H7 (cell line): ENCODE data around the gene TMEM260. TPM values are rescaled to one million over a fixed set of nuclear protein-coding genes. Genes with fewer than 3 reads are reported as not detected.

Experiments used
- DNase-seq: peaks from one replicate; pipeline ENCODE4 v3.0.0; 2012
- H3K27me3 ChIP-seq: 2 replicates; pipeline ENCODE4 v1.6.0; 2011; ENCODE audit warnings: mild to moderate bottlenecking, low read length; ENCODE audit not compliant: control insufficient read depth, insufficient read depth
- H3K36me3 ChIP-seq: replicated peaks from 2 replicates; pipeline ENCODE4 v1.5.1; 2011; ENCODE audit warnings: low read length; ENCODE audit not compliant: control insufficient read depth, insufficient read depth
- H3K4me3 ChIP-seq: 2 replicates; pipeline ENCODE4 v1.5.1; 2011; ENCODE audit warnings: low read depth, mild to moderate bottlenecking, control low read depth, low read length, moderate library complexity; ENCODE audit not compliant: insufficient read depth
- total RNA-seq: library from RNA; depleted of rRNA; stranded (reverse); fragments of >200 nt; shearing (Covaris generic); gene quantifications from 2 replicates; pipeline ENCODE4 v1.2.3, GENCODE V29; 2014; rRNA removed

TMEM260 gene
- 10.6 and 12.2 TPM in 2 replicates for total RNA-seq

- DNase-seq, result peak; percentile 86
- H3K36me3 ChIP-seq, result no peaks in the 10 kb centered on the region
- H3K27me3 ChIP-seq, result no peaks in the 10 kb centered on the region
- peak within 1 kb of the TSS; percentile 84 for H3K4me3 ChIP-seq
Measured at GRCh38 chr14:56579345-56580220, at the start of gene TMEM260. Gene TMEM260 (plus strand): TSS chr14:56579798. CDS start chr14:56579915, 117 bp downstream.

- Histone ChIP-seq H3K36me3 (no peaks in the 10 kb centered on the region), H3K27me3 (peaks cover 3% of the 10 kb centered on the region; the same call in 1 of the 2 replicates), H3K4me3 (no peak overlapping the region)
- no peak for DNase-seq
Measured at GRCh38 chr14:56532546-56532945, 47.1 kb upstream of the TMEM260 start.

- no peaks in the 10 kb centered on the region; the same call in 1 of the 2 replicates for H3K27me3 ChIP-seq
Measured at GRCh38 chr14:56534656-56535055, 44.9 kb upstream of the TMEM260 start.

GRCh38 chr14:56539862-56540261 is 39.7 kb upstream of the TMEM260 start:
- no peak overlapping the region for H3K4me3 ChIP-seq
- no peaks in the 10 kb centered on the region for H3K27me3 ChIP-seq
- H3K36me3 ChIP-seq, result no peaks in the 10 kb centered on the region
- no peak for DNase-seq

More at GRCh38 chr14:56534656-56535055, 44.9 kb upstream of the TMEM260 start:
- no peak overlapping the region for H3K4me3 ChIP-seq
- DNase-seq, result no peak
- H3K36me3 ChIP-seq, result no peaks in the 10 kb centered on the region

GRCh38 chr14:56543436-56543835 is 36.2 kb upstream of the TMEM260 start:
- H3K36me3 ChIP-seq, result no peaks in the 10 kb centered on the region
- DNase-seq, result no peak

GRCh38 chr14:56549721-56550120 is 29.9 kb upstream of the TMEM260 start:
- Histone ChIP-seq H3K27me3 (no peaks in the 10 kb centered on the region), H3K36me3 (no peaks in the 10 kb centered on the region), H3K4me3 (no peak overlapping the region)
- DNase-seq, result no peak

More at GRCh38 chr14:56543436-56543835, 36.2 kb upstream of the TMEM260 start:
- H3K27me3 ChIP-seq, result no peaks in the 10 kb centered on the region
- H3K4me3 ChIP-seq, result no peak overlapping the region

GRCh38 chr14:56552615-56553014 is 27.0 kb upstream of the TMEM260 start:
- no peak overlapping the region for H3K4me3 ChIP-seq
- H3K36me3 ChIP-seq, result no peaks in the 10 kb centered on the region
- peak; percentile 19 for DNase-seq
- H3K27me3 ChIP-seq, result no peaks in the 10 kb centered on the region

- no peak for DNase-seq
- Histone ChIP-seq H3K36me3 (no peaks in the 10 kb centered on the region), H3K27me3 (no peaks in the 10 kb centered on the region), H3K4me3 (no peak overlapping the region)
Measured at GRCh38 chr14:56554301-56554700, 25.3 kb upstream of the TMEM260 start.

- peak; percentile 26 for DNase-seq
- Histone ChIP-seq H3K36me3 (no peaks in the 10 kb centered on the region), H3K27me3 (no peaks in the 10 kb centered on the region), H3K4me3 (no peak overlapping the region)
Measured at GRCh38 chr14:56555921-56556570, 23.6 kb upstream of the TMEM260 start.

- H3K4me3 ChIP-seq, result no peak overlapping the region
- no peaks in the 10 kb centered on the region for H3K27me3 ChIP-seq
- no peaks in the 10 kb centered on the region for H3K36me3 ChIP-seq
- DNase-seq, result no peak
Measured at GRCh38 chr14:56559182-56559581, 20.4 kb upstream of the TMEM260 start.

- H3K36me3 ChIP-seq, result no peaks in the 10 kb centered on the region
- no peak for DNase-seq
- H3K4me3 ChIP-seq, result no peak overlapping the region
- H3K27me3 ChIP-seq, result no peaks in the 10 kb centered on the region
Measured at GRCh38 chr14:56561606-56562005, 18.0 kb upstream of the TMEM260 start.

GRCh38 chr14:56562883-56563282 is 16.7 kb upstream of the TMEM260 start:
- no peaks in the 10 kb centered on the region for H3K27me3 ChIP-seq
- DNase-seq, result no peak
- no peaks in the 10 kb centered on the region for H3K36me3 ChIP-seq
- H3K4me3 ChIP-seq, result no peak overlapping the region

- DNase-seq, result no peak
- Histone ChIP-seq H3K36me3 (no peaks in the 10 kb centered on the region), H3K27me3 (no peaks in the 10 kb centered on the region), H3K4me3 (no peak overlapping the region)
Measured at GRCh38 chr14:56569174-56569573, 10.4 kb upstream of the TMEM260 start.

- no peaks in the 10 kb centered on the region for H3K36me3 ChIP-seq
- H3K27me3 ChIP-seq, result no peaks in the 10 kb centered on the region
Measured at GRCh38 chr14:56570295-56570694, 9.3 kb upstream of the TMEM260 start.

GRCh38 chr14:56580221-56580711 is 668 bp downstream of the TMEM260 start:
- Histone ChIP-seq H3K27me3 (no peaks in the 10 kb centered on the region), H3K36me3 (no peaks in the 10 kb centered on the region), H3K4me3 (peak overlapping the region; percentile 84)
- DNase-seq, result no peak

More at GRCh38 chr14:56570295-56570694, 9.3 kb upstream of the TMEM260 start:
- H3K4me3 ChIP-seq, result no peak overlapping the region
- DNase-seq, result no peak
